Nephron progenitor cell (in vitro differentiated cells): Measurements from ENCODE around the gene CPN2.

ENCODE experiments used
- DNase-seq: peaks from one replicate; pipeline ENCODE4 v3.0.0; 2021
- H3K27ac Mint-ChIP-seq: 2 replicates; pipeline ENCODE4 v1.8.0; 2021; ENCODE audit warnings: mild to moderate bottlenecking, moderate library complexity, mixed read lengths
- H3K27me3 Mint-ChIP-seq: 2 replicates; pipeline ENCODE4 v1.8.0; 2021; ENCODE audit warnings: mild to moderate bottlenecking, low read depth, mixed read lengths; ENCODE audit not compliant: poor library complexity
- H3K36me3 Mint-ChIP-seq: 2 replicates; pipeline ENCODE4 v1.8.0; 2021; ENCODE audit warnings: low read depth, mixed read lengths
- H3K4me1 Mint-ChIP-seq: 2 replicates; pipeline ENCODE4 v1.8.0; 2021; ENCODE audit warnings: mixed read lengths
- H3K4me3 Mint-ChIP-seq: 2 replicates; pipeline ENCODE4 v1.8.0; 2021; ENCODE audit warnings: mild to moderate bottlenecking, moderate library complexity, mixed read lengths
- H3K9me3 Mint-ChIP-seq: 2 replicates; pipeline ENCODE4 v1.8.0; 2021; ENCODE audit warnings: mild to moderate bottlenecking, moderate library complexity, mixed read lengths
- CTCF ChIP-seq: fragments of 200-600 bp; sonication (generic); IDR thresholded peaks from 2 replicates; pipeline ENCODE4 v1.5.0; 2021; ENCODE audit warnings: antibody characterized with exemption

The CPN2 gene

GRCh38 chr3:194342861-194343560, 8.1 kb downstream of the CPN2 start:
- H3K4me1 Mint-ChIP-seq: peaks cover 25% of the 10 kb centered on the region
- no peaks in the 10 kb centered on the region for H3K36me3 Mint-ChIP-seq
- no peak overlapping the region for H3K27ac Mint-ChIP-seq
- no peak for TF ChIP-seq CTCF
- H3K9me3 Mint-ChIP-seq: no peaks in the 10 kb centered on the region
- no peak overlapping the region for H3K4me3 Mint-ChIP-seq
- no peak for DNase-seq
- H3K27me3 Mint-ChIP-seq: peaks cover 41% of the 10 kb centered on the region

GRCh38 chr3:194340757-194341400, 10.2 kb downstream of the CPN2 start:
- TF ChIP-seq CTCF: no peak
- Mint-ChIP-seq H3K4me1 (peaks cover 42% of the 10 kb centered on the region), H3K36me3 (no peaks in the 10 kb centered on the region), H3K27ac (no peak overlapping the region), H3K27me3 (peaks cover 50% of the 10 kb centered on the region), H3K4me3 (no peak overlapping the region), H3K9me3 (no peaks in the 10 kb centered on the region)
- DNase-seq: no peak

DNA sequence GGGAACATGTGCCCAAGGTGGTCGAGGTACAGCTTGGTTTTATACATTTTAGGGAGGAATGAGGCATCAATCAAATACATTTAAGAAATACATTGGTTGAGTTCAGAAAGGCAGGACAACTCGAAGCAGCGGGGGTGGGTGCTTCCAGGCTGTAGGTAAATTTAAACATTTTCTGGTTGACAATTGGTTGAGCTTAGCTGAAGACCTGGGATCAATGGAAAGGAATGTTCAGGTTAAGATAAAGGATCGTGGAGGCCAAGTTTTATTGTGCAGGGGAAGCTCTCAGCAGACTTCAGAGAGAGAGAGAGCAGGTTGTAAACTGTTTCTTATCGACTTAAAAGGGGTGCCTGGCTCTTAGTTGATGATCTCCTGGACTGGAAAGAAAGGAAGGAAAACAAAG, 11.3 kb downstream of the CPN2 start:
- Mint-ChIP-seq H3K4me3 (no peak overlapping the region), H3K4me1 (peaks cover 42% of the 10 kb centered on the region), H3K9me3 (no peaks in the 10 kb centered on the region)

GRCh38 chr3:194339356-194339755, 11.8 kb downstream of the CPN2 start:
- peak overlapping the region; percentile 32 for H3K27ac Mint-ChIP-seq
- H3K36me3 Mint-ChIP-seq: no peaks in the 10 kb centered on the region
- TF ChIP-seq CTCF: no peak
- H3K4me3 Mint-ChIP-seq: no peak overlapping the region
- H3K9me3 Mint-ChIP-seq: no peaks in the 10 kb centered on the region
- peaks cover 59% of the 10 kb centered on the region for H3K27me3 Mint-ChIP-seq
- peaks cover 42% of the 10 kb centered on the region for H3K4me1 Mint-ChIP-seq
- DNase-seq: no peak

More for the DNA sequence above, 11.3 kb downstream of the CPN2 start:
- no peak overlapping the region for H3K27ac Mint-ChIP-seq
- TF ChIP-seq CTCF: no peak
- H3K27me3 Mint-ChIP-seq: peaks cover 56% of the 10 kb centered on the region
- H3K36me3 Mint-ChIP-seq: no peaks in the 10 kb centered on the region
- no peak for DNase-seq

GRCh38 chr3:194337965-194338753, 13.0 kb downstream of the CPN2 start:
- Mint-ChIP-seq H3K9me3 (no peaks in the 10 kb centered on the region), H3K4me3 (no peak overlapping the region), H3K27ac (no peak overlapping the region), H3K36me3 (no peaks in the 10 kb centered on the region), H3K4me1 (peaks cover 36% of the 10 kb centered on the region), H3K27me3 (peaks cover 61% of the 10 kb centered on the region)
- no peak for TF ChIP-seq CTCF
- DNase-seq: no peak
